ENCODE data around the gene CSNK1A1L.
A peak's percentile ranks its signal among the peaks of the same experiment; 100 is the strongest.

Gene CSNK1A1L

DNA sequence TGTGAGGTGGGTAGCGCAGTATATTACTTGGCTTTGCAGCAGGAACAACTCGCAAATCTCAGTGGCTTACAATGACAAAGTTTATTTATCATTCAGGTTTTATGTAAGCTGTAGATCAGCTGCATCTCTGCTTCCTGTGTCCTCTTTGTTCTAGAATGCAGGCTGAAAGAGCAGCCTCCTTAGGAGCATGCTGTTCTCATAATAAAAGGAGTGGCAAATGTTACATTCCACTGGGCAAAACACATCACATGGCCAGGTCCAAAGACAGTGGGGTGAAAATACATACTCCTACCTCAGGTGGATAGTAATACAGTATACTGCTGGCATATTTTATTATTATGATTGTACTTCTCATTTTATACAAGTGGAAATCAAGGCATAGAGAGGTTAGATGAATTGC is 1.2 kb upstream of the CSNK1A1L start:
- DNase-seq (ENCODE audit: low spot score) = no peak

DNA sequence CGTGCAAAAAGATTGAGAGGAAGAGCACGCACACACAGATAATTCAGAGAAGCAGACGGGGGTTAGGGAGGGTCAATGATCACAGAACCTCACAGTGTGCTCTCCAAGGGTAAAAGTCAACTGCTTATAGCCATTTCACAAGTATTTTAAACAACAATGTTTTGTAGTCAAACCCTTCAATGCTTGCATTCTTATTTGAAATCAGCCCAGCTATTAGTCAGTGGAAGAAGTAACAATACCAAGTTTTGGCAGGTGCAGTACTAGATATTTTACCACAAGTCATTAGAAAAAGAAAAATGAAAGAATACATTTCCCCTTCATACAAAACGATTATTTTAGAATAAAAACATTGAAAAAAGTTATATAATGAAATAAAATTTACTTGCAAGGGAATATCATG is 2.6 kb downstream of the CSNK1A1L start:
- DNase-seq (ENCODE audit: low spot score) = no peak

DNA sequence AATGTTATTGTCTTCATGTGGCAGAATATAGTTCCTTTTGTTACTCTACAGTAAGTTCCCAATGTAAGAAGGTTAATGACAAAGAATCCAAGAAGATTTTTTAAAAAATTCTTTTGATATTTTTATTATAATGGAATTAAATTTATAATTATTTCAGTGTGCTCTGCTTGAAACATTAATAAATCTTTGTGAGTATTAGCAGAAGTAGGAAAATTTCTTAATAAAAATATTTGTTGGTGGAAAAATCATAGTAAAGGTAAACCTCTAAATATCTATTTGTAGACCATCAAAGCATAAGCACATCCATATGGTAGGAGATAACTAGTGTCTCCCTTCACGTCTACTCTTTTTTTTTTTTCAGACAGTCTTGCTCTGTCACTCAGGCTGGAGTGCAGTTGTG is 4.3 kb downstream of the CSNK1A1L start:
- no peak for DNase-seq (ENCODE audit: low spot score)

DNA sequence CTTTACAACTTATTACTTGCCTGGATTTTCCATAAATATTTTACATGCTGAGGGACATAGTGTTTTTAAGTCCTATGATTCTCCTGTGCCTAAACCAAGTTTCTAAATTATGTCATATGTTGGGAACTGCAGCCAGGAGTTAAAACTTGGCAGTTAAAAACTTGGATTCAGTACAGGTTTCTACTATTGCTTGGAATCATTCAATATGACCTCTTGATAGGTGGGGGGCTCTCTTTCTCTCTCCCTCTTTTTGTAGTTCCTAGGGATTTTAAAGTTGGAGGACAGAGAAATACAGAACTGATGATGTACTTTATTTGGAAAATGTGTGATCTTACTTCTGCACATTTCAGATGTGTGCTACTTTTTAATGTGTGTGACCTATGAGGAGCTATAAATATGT is 4.7 kb downstream of the CSNK1A1L start:
- no peak for DNase-seq (ENCODE audit: low spot score)

DNA sequence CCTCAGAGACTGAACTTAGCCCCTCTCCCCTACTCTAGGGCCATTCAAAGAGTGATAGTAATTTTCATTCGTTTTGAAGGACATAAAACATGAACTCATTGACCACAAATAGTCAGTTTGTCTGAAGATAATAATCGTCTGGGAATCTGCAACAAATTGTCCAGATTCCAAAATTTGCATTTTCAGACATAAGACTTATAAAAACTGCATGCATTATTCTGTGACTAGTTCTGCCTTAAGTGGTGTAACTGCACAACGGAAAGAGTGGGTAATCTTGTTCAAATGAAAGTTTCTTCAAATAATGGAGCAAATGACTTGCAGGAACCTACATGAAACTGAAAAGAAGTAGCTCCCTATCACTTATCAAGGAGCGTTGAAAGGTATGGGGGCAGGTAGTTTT is 8.4 kb downstream of the CSNK1A1L start:
- no peak for DNase-seq (ENCODE audit: low spot score)

DNA sequence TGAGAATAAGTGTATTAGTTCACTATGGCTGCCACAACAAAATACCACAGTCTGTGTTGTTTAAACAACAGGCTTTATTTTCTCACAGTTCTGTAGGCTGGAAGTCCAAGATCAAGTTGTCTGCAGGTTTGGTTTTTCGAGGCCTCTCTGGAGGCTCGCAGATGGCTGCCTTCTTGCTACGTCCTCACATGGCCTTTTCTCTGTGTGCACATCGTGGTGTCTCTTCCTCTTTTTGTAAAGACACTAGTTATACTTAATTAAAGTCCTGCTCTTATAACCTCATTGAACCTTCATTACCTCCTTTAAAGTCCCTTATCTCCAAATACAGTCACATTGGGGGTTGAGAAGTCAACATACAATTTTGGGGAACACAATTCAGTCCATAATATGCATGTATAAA is 10.6 kb downstream of the CSNK1A1L start:
- no peak for DNase-seq (ENCODE audit: low spot score)

DNA sequence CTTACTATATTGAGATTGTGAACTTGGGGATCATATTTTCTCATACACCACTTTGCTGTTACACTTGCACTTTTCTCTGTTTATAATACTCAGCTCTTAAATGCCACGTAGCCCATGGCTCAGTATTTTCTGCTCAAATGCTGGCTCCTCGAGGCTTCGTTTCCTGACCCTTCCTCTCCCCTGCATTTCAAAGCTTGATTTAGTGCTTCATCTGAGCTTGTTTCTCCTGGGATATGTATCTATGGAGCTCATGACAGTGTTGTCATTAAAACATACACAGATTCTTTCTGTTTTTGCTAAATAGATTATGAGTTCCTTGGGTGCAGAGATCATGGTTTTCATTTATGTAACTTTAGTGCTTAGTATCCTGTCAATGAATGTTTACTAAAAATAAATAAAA is 11.4 kb downstream of the CSNK1A1L start:
- no peak for DNase-seq (ENCODE audit: low spot score)

DNA sequence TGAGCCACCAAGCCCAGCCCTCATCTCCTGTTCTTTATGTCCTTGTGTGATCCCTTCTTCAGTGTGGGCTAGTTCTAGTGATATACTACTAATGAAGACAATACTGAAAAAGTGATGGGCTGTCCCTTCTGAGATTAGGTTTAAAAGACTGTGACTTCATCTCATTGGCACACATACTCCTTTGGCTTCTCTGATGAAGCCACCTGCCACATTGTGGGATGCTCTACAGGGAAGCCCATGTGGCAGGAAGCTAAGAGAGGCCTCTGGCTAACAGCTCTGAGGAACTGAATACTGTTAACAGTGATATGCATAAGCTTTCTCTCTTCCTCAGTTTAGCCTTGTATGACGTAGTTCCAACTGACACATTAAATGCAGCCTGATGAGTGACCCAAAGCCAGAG is 13.6 kb downstream of the CSNK1A1L start:
- no peak for DNase-seq (ENCODE audit: low spot score)

DNA sequence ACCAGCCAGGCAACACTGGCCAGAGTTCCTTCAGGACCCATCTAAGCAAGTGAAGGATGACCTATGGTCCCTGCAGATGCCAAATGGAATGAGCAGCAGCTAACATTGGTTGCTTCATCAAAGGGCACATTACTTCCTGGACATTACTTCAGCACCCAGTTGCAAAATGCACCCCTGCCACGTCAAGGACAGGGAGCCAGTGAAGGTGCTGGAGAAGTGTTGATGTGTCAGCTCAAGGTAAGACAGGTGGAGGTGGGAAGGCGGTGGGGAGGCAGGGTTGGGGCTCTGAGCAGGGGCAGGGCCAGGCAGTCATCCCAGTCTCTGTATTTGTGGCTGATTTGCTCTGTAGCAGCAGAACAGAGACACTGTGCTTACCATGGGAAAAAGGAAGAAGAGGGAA is 14.6 kb downstream of the CSNK1A1L start:
- DNase-seq (ENCODE audit: low spot score) = no peak

DNA sequence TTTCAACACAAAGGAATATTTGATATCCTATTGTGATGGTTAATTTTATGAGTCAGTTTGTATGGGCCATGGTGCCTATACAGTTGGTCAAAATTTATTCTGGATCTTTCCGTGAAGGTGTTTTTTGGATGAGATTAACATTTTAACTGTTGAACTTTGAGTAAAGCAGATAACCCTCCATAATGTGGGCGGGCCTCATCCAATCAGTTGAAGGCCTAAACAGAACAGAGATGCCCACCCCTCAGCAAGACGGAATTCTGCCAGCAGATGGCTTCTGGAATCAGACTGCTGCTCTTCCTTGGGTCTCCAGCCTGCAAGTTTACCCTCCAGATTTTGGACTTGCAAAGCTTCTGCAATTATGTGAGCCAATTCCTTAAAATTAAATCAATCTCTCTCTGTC is 16.0 kb downstream of the CSNK1A1L start:
- no peak for DNase-seq (ENCODE audit: low spot score)

DNA sequence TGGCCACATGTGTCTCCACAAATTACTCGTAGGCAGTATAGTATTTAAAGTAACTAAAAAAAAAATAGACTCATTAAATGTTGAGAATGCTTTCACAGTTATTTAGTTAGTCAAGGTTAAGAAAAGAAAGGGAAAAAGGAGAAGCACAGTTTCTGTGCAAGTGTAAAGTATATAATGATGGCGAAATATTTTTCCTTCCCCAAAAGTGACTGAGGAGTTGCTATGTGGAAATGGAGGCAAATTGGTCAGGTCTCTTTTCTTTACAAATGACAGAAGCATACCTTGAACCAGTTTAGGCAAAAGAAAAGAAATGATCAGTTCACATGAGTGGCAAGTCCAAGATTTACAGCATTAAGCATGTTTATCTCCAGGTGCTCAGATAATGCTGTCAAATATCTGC is 18.0 kb downstream of the CSNK1A1L start:
- no peak for DNase-seq (ENCODE audit: low spot score)

DNA sequence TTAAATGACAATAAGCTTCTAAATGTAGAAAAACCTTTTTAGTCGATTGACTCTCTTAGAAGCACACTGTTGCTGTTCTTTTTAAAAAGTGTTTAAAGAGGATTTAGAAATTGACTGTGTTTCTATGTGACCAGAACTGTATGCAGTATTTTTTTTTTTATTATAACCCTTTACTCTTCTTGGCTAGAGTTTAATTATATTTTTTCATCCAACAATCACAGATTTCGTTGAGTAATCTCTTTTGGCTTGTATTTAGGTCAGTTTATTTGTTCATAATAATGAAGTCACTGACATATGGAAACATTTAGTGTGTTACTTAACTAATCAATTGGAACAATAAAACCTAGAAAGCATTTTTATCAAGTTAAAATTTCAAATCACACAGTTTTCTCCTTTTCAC is 19.9 kb downstream of the CSNK1A1L start:
- DNase-seq (ENCODE audit: low spot score) = no peak

DNA sequence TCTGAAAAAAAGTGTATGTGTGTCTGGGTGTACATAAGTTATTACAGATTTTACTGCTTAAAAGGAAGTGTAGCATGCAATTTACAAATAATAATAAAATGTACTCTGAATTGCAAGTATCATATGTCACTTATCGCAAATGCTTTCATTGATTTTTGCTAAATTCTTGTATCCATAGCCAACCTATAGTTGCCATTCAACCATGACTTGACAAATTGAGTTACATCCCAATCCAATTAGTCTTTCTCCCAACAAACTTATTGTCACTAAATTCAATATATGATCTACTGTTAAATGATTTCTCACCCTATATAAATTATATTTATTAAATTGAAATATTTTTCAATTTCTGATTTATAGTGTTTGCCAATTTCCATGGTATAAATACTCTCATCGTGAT is 28.6 kb downstream of the CSNK1A1L start:
- DNase-seq (ENCODE audit: low spot score) = no peak

DNA sequence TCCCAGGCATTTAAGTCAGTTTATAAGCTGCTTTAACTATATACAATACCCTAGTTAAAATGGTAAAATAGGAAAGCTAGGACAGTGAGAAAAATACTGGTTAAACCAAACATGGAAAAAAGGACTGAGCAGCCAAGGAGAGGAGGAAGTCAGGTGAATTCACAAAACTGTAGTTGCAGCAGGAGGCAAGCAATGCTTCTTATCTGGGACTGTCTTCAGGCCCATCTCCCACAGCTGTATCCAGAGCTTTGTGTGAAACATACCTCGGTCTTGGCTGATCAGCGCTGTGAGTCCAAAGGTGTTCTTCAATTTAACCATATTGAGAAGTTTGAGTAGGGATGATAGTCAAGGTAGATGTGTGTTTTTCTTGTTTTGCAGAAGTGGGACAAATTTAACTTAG is 30.3 kb downstream of the CSNK1A1L start:
- no peak for DNase-seq (ENCODE audit: low spot score)

DNA sequence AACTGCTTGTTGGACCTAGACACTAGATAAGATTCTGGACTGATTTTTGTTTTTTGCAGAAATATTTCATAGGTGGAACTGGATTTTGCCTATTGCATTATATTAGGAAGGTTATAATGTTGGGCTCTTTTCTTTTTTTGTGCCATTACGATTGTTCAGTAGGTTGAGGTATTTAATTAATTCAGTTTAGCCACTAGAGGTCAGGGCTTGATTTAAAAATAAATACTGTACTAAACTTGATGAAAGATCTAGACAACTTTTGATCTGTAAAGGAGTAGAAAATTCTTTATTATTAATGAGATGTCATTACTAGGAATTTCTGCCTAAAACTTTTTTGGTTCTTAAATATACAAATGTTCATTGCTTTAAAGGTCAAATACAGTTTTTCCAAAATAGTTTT is 30.8 kb downstream of the CSNK1A1L start:
- DNase-seq (ENCODE audit: low spot score) = peak; percentile 17

DNA sequence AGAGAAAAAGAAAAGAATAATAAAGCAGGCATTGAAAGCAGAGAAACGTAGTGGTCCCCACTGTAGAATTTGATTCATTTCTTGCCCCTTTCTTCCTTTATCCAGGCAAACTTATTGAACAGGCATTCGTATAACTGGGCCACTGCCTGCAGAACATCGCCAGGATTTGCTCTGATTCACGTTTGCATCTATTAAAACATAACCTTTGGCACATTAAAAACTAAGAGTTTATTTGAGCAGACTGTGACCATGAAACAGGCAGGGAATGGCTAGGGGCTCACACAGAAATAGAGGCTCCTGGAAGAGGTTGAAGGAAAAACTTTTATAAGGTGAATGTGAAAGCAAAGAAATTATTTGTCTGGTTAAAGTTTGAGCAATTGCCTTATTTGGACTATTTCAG is 33.4 kb downstream of the CSNK1A1L start:
- no peak for DNase-seq (ENCODE audit: low spot score)

DNA sequence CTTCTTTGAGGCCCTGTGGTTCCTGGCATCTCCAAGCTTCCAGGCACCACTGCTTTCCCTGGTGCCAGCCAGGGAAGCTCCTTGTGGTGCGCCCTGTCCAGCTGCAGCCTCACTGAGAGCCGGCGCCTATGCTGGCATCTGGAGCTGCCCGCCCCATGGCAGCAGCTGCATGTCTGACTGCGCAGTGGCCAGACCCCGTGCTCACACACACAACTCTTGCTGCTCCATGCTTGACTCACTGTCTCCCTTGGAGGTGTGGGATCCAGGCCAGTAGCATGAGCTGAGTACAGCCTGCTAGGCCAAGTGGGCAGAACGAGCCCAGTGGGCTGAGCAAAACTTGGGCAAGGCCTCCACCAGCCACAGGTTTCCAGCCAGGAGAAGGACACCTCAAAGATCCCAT is 34.5 kb downstream of the CSNK1A1L start:
- no peak for DNase-seq (ENCODE audit: low spot score)

DNA sequence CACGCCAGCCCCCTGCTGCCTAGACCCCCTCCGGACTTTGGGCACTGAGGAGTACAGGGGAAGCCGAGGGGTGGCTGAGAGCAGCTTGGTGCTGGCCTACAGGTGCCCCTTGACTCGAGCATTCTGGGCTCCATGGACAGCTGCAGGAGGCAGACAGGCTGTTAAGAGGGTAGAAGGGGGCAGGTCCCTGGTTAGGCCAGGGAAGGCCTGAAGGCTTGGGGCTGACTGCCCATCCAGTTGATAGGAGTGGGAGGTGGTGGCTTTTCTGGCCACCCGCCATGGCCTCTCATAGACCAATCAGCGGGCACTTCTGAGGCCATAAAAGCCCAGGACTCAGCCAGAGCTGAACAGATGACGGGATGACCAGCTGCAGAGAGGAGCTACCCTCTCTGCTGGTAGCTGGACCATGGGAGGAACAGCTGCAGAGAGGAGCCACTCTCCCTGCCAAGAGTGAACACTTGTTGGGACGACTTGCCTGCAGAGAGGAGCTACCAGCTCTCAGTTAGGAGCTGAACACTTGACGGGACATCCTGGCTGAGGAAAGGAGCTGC is 35.2 kb downstream of the CSNK1A1L start:
- no peak for DNase-seq (ENCODE audit: low spot score)

DNA sequence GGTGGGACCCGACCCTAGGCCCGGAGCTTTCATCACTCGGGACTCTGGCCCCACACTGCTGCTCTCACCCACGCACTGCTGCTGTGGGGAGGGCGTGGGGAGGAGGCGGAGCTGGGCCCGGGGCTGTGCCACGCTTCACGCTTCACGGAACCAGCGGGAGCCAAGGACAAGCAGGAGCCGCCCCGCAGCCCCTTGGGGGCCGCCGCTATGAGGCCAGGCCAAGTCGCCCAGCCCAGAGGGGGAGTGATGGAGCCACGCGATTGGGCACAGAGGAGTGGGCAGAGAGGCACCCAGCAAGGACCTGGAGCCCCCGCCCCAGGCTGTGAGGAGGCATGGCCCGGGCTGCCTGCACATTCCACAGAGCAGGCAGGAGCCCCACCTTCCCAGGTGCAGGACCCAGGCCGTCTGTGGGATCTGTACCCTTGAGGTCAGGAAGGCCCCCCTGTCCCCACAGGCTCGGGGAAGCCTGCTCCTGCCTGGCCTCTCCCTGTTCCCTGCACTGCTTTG is 35.8 kb downstream of the CSNK1A1L start:
- DNase-seq (ENCODE audit: low spot score) = no peak

DNA sequence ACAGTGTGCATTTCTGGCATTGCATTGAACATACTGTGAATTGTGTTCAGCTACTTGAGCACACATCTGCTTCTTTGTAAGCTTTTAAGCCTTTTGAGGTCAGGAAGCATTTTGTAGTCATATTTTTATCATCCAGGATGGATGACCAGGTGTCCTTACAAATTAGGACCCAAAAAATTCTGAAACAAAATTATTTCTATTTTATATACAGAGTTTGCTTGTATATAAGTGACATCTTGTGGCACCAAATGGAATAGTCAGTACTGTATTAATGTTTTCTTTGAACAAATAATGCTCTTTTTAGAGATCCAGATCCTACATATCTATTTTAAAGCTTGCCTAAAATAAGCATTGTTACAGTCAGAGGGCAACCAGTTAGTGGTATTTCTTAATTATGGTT is 36.5 kb downstream of the CSNK1A1L start:
- DNase-seq (ENCODE audit: low spot score) = peak; percentile 9

DNA sequence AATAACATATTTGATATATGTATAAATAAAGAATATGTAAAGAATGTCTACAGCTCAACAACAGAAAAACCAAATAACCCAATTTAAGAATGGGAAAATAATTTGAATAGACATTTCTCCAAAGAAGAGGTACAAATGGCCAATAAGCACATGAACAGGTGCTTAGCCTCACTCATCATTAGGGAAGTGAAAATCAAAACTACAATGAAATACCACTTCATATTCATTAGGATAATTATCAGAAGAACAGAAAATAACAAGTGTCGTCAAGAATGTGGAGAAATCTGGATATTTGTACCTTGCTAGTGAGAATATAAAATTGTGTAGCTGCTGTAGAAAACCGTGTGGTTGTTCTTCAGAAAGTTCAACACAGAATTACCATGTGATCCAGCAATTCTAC is 37.6 kb downstream of the CSNK1A1L start:
- DNase-seq (ENCODE audit: low spot score) = no peak

DNA sequence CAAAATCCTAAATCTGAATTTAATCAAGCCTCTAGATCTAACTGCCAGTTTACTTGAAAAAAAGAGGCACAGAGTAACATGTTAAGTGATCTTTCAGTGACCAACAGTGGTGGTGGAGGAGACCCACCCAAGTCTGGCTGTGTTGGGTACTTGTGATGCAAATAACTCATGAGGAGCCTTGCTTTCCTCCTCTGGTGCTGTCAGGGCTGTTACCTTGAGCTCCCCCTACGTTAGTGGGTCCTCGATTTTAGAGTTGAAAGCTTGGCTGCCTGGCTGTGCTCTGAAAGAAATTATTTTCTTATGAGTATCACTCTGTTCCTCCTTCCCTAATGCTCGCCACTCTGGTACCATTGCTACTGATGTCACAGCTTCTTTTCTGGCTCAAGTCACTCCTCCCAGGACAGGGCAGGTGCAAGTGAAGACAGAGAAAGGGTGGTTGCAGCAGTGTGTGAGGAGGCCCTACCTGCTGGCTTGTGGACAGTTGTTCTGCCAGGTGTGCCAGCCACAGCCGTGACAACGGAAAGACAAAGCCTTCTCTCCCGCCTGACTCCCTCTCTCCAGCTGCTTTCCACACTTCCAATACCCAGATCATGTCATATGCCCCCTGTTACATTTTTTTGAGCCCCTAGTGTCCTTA is 39.5 kb downstream of the CSNK1A1L start:
- DNase-seq (ENCODE audit: low spot score) = no peak

DNA sequence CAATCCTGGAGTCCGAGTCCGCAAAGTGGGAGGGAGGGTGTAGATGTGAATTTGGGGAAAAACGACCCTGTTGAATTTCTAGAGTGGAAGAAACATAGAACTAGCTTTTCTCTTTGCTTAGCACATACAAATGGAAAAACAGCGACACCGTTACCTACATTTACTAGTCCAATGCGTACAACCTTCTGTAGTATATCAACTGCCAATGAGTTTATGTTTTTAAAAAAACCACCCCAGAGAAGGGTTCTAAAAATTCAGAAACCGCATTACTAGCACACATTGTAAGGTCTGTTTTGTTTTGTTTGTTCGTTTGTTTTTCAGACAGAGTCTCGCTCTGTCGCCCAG is 45.6 kb downstream of the CSNK1A1L start:
- no peak for DNase-seq (ENCODE audit: low spot score)
